Sigmoid colon (tissue), 7 donors: ENCODE measurements around the gene ARHGEF10L. TPM values are rescaled to one million over a fixed set of nuclear protein-coding genes. Genes with fewer than 3 reads are reported as not detected.

Experiments used
- DNase-seq: peaks from one replicate; pipeline ENCODE4 v3.0.0-alpha.2; 2019
- H3K27ac ChIP-seq, 4 donors: fragments of 200-600 bp; sonication (generic); one replicate each; pipeline ENCODE4 v1.5.1; 2016 to 2019; ENCODE audit warnings: mild to moderate bottlenecking in 1 of 4
- H3K27me3 ChIP-seq, 3 donors: fragments of 200-600 bp; sonication (generic); one replicate each; pipeline ENCODE4 v1.5.1; 2019; ENCODE audit warnings: mild to moderate bottlenecking in 1 of 3
- H3K36me3 ChIP-seq, 4 donors: fragments of 200-600 bp; sonication (generic); one replicate each; pipeline ENCODE4 v1.5.1; 2016 to 2019
- H3K4me1 ChIP-seq, 4 donors: fragments of 200-600 bp; sonication (generic); one replicate each; pipeline ENCODE4 v1.5.1; 2017 to 2019
- H3K4me3 ChIP-seq, 4 donors: fragments of 200-600 bp; sonication (generic); one replicate each; pipeline ENCODE4 v1.5.1; 2017 to 2019; ENCODE audit warnings: mild to moderate bottlenecking in 2 of 4, moderate library complexity in 1 of 4
- H3K9me3 ChIP-seq, 4 donors: fragments of 200-600 bp in 3 of 4; sonication (generic) in 3 of 4; one replicate each; pipeline versions ENCODE4 v1.5.1 to v1.6.1; 2013 to 2019
- CTCF ChIP-seq, 4 experiments: fragments of 450-650 bp in 3 of 4; fragments of 200-600 bp in 1 of 4; IDR thresholded peaks; one replicate each; pipeline ENCODE4 v1.5.1; 2016 to 2019; ENCODE audit warnings: antibody characterized with exemption in 4 of 4, mild to moderate bottlenecking in 3 of 4, moderate library complexity in 2 of 4
- EP300 ChIP-seq, 4 donors: sonication (generic); formaldehyde crosslinking; IDR thresholded peaks; one replicate each; pipeline ENCODE4 v1.6.1; 2017; ENCODE audit warnings: antibody characterized with exemption in 4 of 4
- POLR2A ChIP-seq, 2 donors: fragments of 450-650 bp; IDR thresholded peaks; one replicate each; pipeline ENCODE4 v1.6.1; 2016; ENCODE audit warnings: antibody characterized with exemption in 2 of 2, mild to moderate bottlenecking in 2 of 2, moderate library complexity in 2 of 2
- POLR2AphosphoS5 ChIP-seq, 4 donors: sonication (generic); formaldehyde crosslinking; IDR thresholded peaks; one replicate each; pipeline ENCODE4 v1.6.1; 2017; ENCODE audit warnings: antibody characterized with exemption in 4 of 4
- WGBS, 2 donors: extraction: QIAGEN DNeasy Blood & Tissue Kit; methylation state at CpG; one replicate each; pipeline ENCODE4 v1.1.7; 2013; 5-methylcytosine and 5-hydroxymethylcytosine counted together
- intact Hi-C: fragments of 100-400 bp; cut with DNase I; formaldehyde crosslinking; loops from one replicate; pipeline ENCODE4 v1.15.1; 2023
- polyA plus RNA-seq, 3 donors: library from polyadenylated mRNA; stranded (reverse); fragments of 200-250 nt; gene quantifications; one replicate each; pipeline ENCODE4 v1.2.3, GENCODE V29; 2013
- total RNA-seq, 4 donors: library from RNA; depleted of rRNA; stranded (reverse); fragments of >200 nt; gene quantifications; one replicate each; pipeline ENCODE4 v1.1.0, GENCODE V29; 2016
- donor health status: healthy with polysubstance abuse.
- donor health status: Bipolar disorder and iron deficiency.
- donor health status: healthy.

The ARHGEF10L gene
- total and polyA plus RNA-seq, 7 donors: 25.0 to 76.2 (median 33.0) TPM

GRCh38 chr1:17687145-17687544, 147.6 kb downstream of the ARHGEF10L start:
- Histone ChIP-seq H3K4me1 (peaks cover 0 to 11% (median 5%) of the 10 kb centered on the region in 4 donors), H3K36me3 (peaks cover 0 to 54% (median 20%) of the 10 kb centered on the region in 4 donors), H3K4me3 (no peak overlapping the region), H3K27ac (no peak overlapping the region), H3K9me3 (no peaks in the 10 kb centered on the region), H3K27me3 (no peaks in the 10 kb centered on the region)
- intact Hi-C loops: no loop called here
- TF ChIP-seq POLR2A (IDR thresholded peaks at IDR 0.05): no peak
- no peak for TF ChIP-seq CTCF (IDR thresholded peaks at IDR 0.05)
- TF ChIP-seq EP300 (IDR thresholded peaks at IDR 0.05): no peak
- TF ChIP-seq POLR2AphosphoS5 (IDR thresholded peaks at IDR 0.05): no peak
- DNase-seq: no peak
- WGBS, 2 donors: 68 to 75% methylated on average over 7 of the region's 7 CpGs

- Histone ChIP-seq H3K27me3 (no peaks in the 10 kb centered on the region), H3K4me3 (no peak overlapping the region), H3K36me3 (peaks cover 0 to 65% (median 26%) of the 10 kb centered on the region in 4 donors), H3K27ac (no peak overlapping the region), H3K9me3 (no peaks in the 10 kb centered on the region), H3K4me1 (peaks cover 0 to 11% (median 5%) of the 10 kb centered on the region in 4 donors)
- no peak for DNase-seq
- no peak for TF ChIP-seq POLR2A (IDR thresholded peaks at IDR 0.05)
- no peak for TF ChIP-seq CTCF (IDR thresholded peaks at IDR 0.05)
- no peak for TF ChIP-seq EP300 (IDR thresholded peaks at IDR 0.05)
- 92 to 93% methylated on average over 8 of the region's 8 CpGs for WGBS, 2 donors
- intact Hi-C loops: no loop called here
These were observed 148.8 kb downstream of the ARHGEF10L start for GRCh38 chr1:17688217-17688810.

DNA sequence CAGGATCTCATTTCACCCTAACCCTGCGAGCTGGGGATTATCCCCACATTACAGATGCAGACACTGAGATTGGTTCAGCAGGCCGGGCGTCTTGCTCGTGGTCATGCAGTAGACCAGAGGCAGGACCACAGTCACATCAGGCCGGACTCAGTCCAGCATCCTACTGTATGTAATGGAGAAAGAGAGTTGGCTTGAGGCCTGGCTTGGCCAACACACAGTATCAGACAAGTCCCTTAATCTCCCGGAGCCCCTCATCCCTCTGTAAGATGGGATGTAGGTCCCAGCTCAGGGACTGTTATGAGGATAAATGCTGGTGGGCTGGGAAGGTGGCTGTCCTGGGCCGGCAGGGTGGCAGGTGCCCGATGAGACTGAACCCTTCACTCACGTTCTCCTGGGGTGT, 149.5 kb downstream of the ARHGEF10L start:
- H3K9me3 ChIP-seq: no peaks in the 10 kb centered on the region
- no peaks in the 10 kb centered on the region for H3K27me3 ChIP-seq
- H3K27ac ChIP-seq: no peak overlapping the region
- TF ChIP-seq CTCF (IDR thresholded peaks at IDR 0.05): no peak
- no peak for TF ChIP-seq EP300 (IDR thresholded peaks at IDR 0.05)
- no peak for TF ChIP-seq POLR2A (IDR thresholded peaks at IDR 0.05)
- TF ChIP-seq POLR2AphosphoS5 (IDR thresholded peaks at IDR 0.05): no peak
- intact Hi-C loops: no loop called here
- peaks cover 0 to 11% (median 5%) of the 10 kb centered on the region in 4 donors for H3K4me1 ChIP-seq
- no peak for DNase-seq
- H3K4me3 ChIP-seq: no peak overlapping the region
- WGBS, 2 donors: 91 to 93% methylated on average over 9 of the region's 9 CpGs
- peaks cover 3 to 68% (median 28%) of the 10 kb centered on the region in 4 donors for H3K36me3 ChIP-seq

GRCh38 chr1:17690906-17691634, 151.6 kb downstream of the ARHGEF10L start:
- no peak for DNase-seq
- Histone ChIP-seq H3K4me3 (no peak overlapping the region), H3K27me3 (no peaks in the 10 kb centered on the region), H3K9me3 (no peaks in the 10 kb centered on the region), H3K4me1 (peaks cover 0 to 12% (median 4%) of the 10 kb centered on the region in 4 donors), H3K27ac (no peak overlapping the region), H3K36me3 (peaks cover 13 to 80% (median 41%) of the 10 kb centered on the region in 4 donors)
- WGBS, 2 donors: 52 to 73% methylated on average over 11 of the region's 11 CpGs
- TF ChIP-seq CTCF (IDR thresholded peaks at IDR 0.05): no peak
- no peak for TF ChIP-seq EP300 (IDR thresholded peaks at IDR 0.05)
- no peak for TF ChIP-seq POLR2A (IDR thresholded peaks at IDR 0.05)
- no peak for TF ChIP-seq POLR2AphosphoS5 (IDR thresholded peaks at IDR 0.05)
- intact Hi-C loops: no loop called here
